H9 (cell line): ENCODE data around the gene C6orf62. TPM values are rescaled to one million over a fixed set of nuclear protein-coding genes. Genes with fewer than 3 reads are reported as not detected.

Source experiments
- DNase-seq: peaks from one replicate; pipeline ENCODE4 v3.0.0-alpha.2; 2017
- H2AFZ ChIP-seq: one replicate; pipeline ENCODE4 v1.6.1; 2013; ENCODE audit warnings: mild to moderate bottlenecking, low read length, control low read depth, moderate library complexity
- H2AK5ac ChIP-seq: 2 replicates; pipeline ENCODE4 v1.6.1; 2013; ENCODE audit warnings: low read length, control low read depth, mixed read lengths; ENCODE audit not compliant: insufficient read length
- H2BK120ac ChIP-seq: one replicate; pipeline ENCODE4 v1.6.1; 2013; ENCODE audit warnings: low read depth, mild to moderate bottlenecking, low read length, control low read depth, inconsistent platforms; ENCODE audit not compliant: poor library complexity, severe bottlenecking
- H2BK12ac ChIP-seq: 2 replicates; pipeline ENCODE4 v1.6.1; 2013; ENCODE audit warnings: low read length, control low read depth, mixed read lengths, low read depth; ENCODE audit not compliant: insufficient read length
- H2BK15ac ChIP-seq: 2 replicates; pipeline ENCODE4 v1.6.1; 2013; ENCODE audit warnings: low read depth, low read length, control low read depth
- H2BK20ac ChIP-seq: one replicate; pipeline ENCODE4 v1.6.1; 2013; ENCODE audit warnings: low read depth, mild to moderate bottlenecking, low read length, control low read depth, inconsistent platforms; ENCODE audit not compliant: poor library complexity, severe bottlenecking
- H2BK5ac ChIP-seq: 2 replicates; pipeline ENCODE4 v1.6.1; 2013; ENCODE audit warnings: low read length, control low read depth, mixed read lengths; ENCODE audit not compliant: insufficient read length
- H3K14ac ChIP-seq: 2 replicates; pipeline ENCODE4 v1.6.1; 2013; ENCODE audit warnings: low read length, control low read depth; ENCODE audit not compliant: insufficient read depth
- H3K18ac ChIP-seq: 2 replicates; pipeline ENCODE4 v1.6.1; 2013; ENCODE audit warnings: low read depth, mild to moderate bottlenecking, mixed read lengths, low read length, control low read depth; ENCODE audit not compliant: insufficient read length
- H3K23ac ChIP-seq: 2 replicates; pipeline ENCODE4 v1.6.1; 2013; ENCODE audit warnings: low read length, control low read depth, mixed read lengths, low read depth; ENCODE audit not compliant: insufficient read length
- H3K23me2 ChIP-seq: 2 replicates; pipeline ENCODE4 v1.6.1; 2013; ENCODE audit warnings: low read depth, mild to moderate bottlenecking, mixed read lengths, low read length, control low read depth; ENCODE audit not compliant: insufficient read length, poor library complexity, severe bottlenecking
- H3K27ac ChIP-seq: 2 replicates; pipeline ENCODE4 v1.5.1; 2013; ENCODE audit warnings: low read length, control low read depth, mixed read lengths, low read depth; ENCODE audit not compliant: insufficient read length
- H3K27me3 ChIP-seq: 2 replicates; pipeline ENCODE4 v1.6.1; 2013; ENCODE audit warnings: low read length, control low read depth, inconsistent platforms; ENCODE audit not compliant: insufficient read depth
- H3K4ac ChIP-seq: 2 replicates; pipeline ENCODE4 v1.6.1; 2013; ENCODE audit warnings: low read depth, mild to moderate bottlenecking, control low read depth, inconsistent platforms, low read length, moderate library complexity
- H3K4me1 ChIP-seq: 2 replicates; pipeline ENCODE4 v1.6.1; 2013; ENCODE audit warnings: low read length, control low read depth, inconsistent platforms; ENCODE audit not compliant: insufficient read depth
- H3K4me2 ChIP-seq: 2 replicates; pipeline ENCODE4 v1.6.1; 2013; ENCODE audit warnings: low read length, control low read depth, mixed read lengths; ENCODE audit not compliant: insufficient read length, insufficient read depth
- H3K56ac ChIP-seq: 2 replicates; pipeline ENCODE4 v1.6.1; 2013; ENCODE audit warnings: low read depth, mild to moderate bottlenecking, mixed read lengths, low read length, control low read depth; ENCODE audit not compliant: insufficient read length
- H3K79me1 ChIP-seq: 2 replicates; pipeline ENCODE4 v1.6.1; 2013; ENCODE audit warnings: low read depth, mild to moderate bottlenecking, moderate library complexity, low read length, control low read depth, inconsistent platforms; ENCODE audit not compliant: insufficient read depth, poor library complexity, severe bottlenecking
- H3K79me2 ChIP-seq: 2 replicates; pipeline ENCODE4 v1.6.1; 2013; ENCODE audit warnings: low read length, control low read depth, inconsistent platforms; ENCODE audit not compliant: insufficient read depth
- H3K9ac ChIP-seq: 2 replicates; pipeline ENCODE4 v1.6.1; 2013; ENCODE audit warnings: low read length, control low read depth, mixed read lengths; ENCODE audit not compliant: insufficient read length; ENCODE audit errors: extremely low read depth
- H3K9me3 ChIP-seq: one replicate; pipeline ENCODE4 v1.6.1; 2013; ENCODE audit warnings: low read depth, low read length, inconsistent platforms; ENCODE audit not compliant: control insufficient read depth
- H3T11ph ChIP-seq: one replicate; pipeline ENCODE4 v1.6.1; 2013; ENCODE audit warnings: mild to moderate bottlenecking, low read length, control low read depth, inconsistent platforms
- H4K20me1 ChIP-seq: one replicate; pipeline ENCODE4 v1.6.1; 2013; ENCODE audit not compliant: control insufficient read depth, insufficient read length, insufficient read depth
- H4K5ac ChIP-seq: 2 replicates; pipeline ENCODE4 v1.6.1; 2013; ENCODE audit warnings: low read depth, mild to moderate bottlenecking, mixed read lengths, low read length, control low read depth; ENCODE audit not compliant: insufficient read length
- H4K8ac ChIP-seq: replicated peaks from 2 replicates; pipeline ENCODE4 v1.6.1; 2013; ENCODE audit warnings: low read length, control low read depth, mixed read lengths, low read depth; ENCODE audit not compliant: insufficient read length
- H4K91ac ChIP-seq: 2 replicates; pipeline ENCODE4 v1.6.1; 2013; ENCODE audit warnings: low read depth, mild to moderate bottlenecking, moderate library complexity, mixed read lengths, low read length, control low read depth; ENCODE audit not compliant: insufficient read length
- H3K27ac Mint-ChIP-seq, 3 experiments: 2 replicates in 2 of 3; 3 replicates in 1 of 3; pipeline ENCODE4 v1.8.0; 2020 to 2021; ENCODE audit warnings: mixed read lengths in 3 of 3, mild to moderate bottlenecking in 1 of 3, moderate library complexity in 1 of 3
- H3K27me3 Mint-ChIP-seq: 2 replicates; pipeline ENCODE4 v1.8.0; 2021; ENCODE audit warnings: low read depth, mild to moderate bottlenecking, moderate library complexity, mixed read lengths
- H3K36me3 Mint-ChIP-seq, 3 experiments: 2 replicates in 2 of 3; 3 replicates in 1 of 3; pipeline ENCODE4 v1.8.0; 2020 to 2021; ENCODE audit warnings: low read depth in 3 of 3, mixed read lengths in 3 of 3; ENCODE audit not compliant: insufficient read depth in 1 of 3
- H3K4me1 Mint-ChIP-seq, 2 experiments: 2 replicates each; pipeline ENCODE4 v1.8.0; 2020; ENCODE audit warnings: mixed read lengths in 2 of 2
- H3K4me3 Mint-ChIP-seq, 2 experiments: 2 replicates in 1 of 2; 3 replicates in 1 of 2; pipeline ENCODE4 v1.8.0; 2020 to 2021; ENCODE audit warnings: mild to moderate bottlenecking in 2 of 2, mixed read lengths in 2 of 2, moderate library complexity in 1 of 2
- H3K9me3 Mint-ChIP-seq, 2 experiments: 2 replicates in 1 of 2; 3 replicates in 1 of 2; pipeline ENCODE4 v1.8.0; 2020; ENCODE audit warnings: mild to moderate bottlenecking in 2 of 2, mixed read lengths in 2 of 2, moderate library complexity in 1 of 2
- WGBS: extraction: QIAGEN DNeasy Blood & Tissue Kit; methylation state at CpG from one replicate; pipeline ENCODE4 v1.1.7; 2013; ENCODE audit warnings: missing lambda C conversion rate, low lambda C conversion rate, mixed read lengths; ENCODE audit not compliant: insufficient read length; ENCODE audit errors: extremely low coverage; 5-methylcytosine and 5-hydroxymethylcytosine counted together
- total RNA-seq: library from RNA; stranded (reverse); gene quantifications from 2 replicates; pipeline ENCODE4 v1.2.1, GENCODE V29; 2021
- TF ChIP-seq, protein P1 (sequence below): fragments of 200-600 bp; sonication (generic); conservative IDR thresholded peaks from 3 replicates; pipeline ENCODE4 v1.8.0; 2021; ENCODE audit warnings: antibody characterized with exemption, mild to moderate bottlenecking

C6orf62 gene
- total RNA-seq, 1 experiment from 2014 or later, result 125 TPM

GRCh38 chr6:24702720-24703282 lies 16.2 kb downstream of the C6orf62 start:
- Histone ChIP-seq H4K5ac (no peak overlapping the region), H2BK5ac (no peak overlapping the region), H3K14ac (no peak overlapping the region), H3K27me3 (no peaks in the 10 kb centered on the region), H3K23ac (no peak overlapping the region), H3K4me1 (no peaks in the 10 kb centered on the region), H4K91ac (no peak overlapping the region), H2AFZ (no peak overlapping the region), H3K27ac (no peak overlapping the region), H3K79me1 (no peaks in the 10 kb centered on the region), H2BK12ac (no peak overlapping the region), H2AK5ac (no peak overlapping the region), H3K9ac (no peak overlapping the region), H3K79me2 (no peaks in the 10 kb centered on the region), H4K8ac (no peak overlapping the region), H3K9me3 (no peaks in the 10 kb centered on the region), H3K23me2 (no peaks in the 10 kb centered on the region), H3K18ac (no peak overlapping the region), H3K4ac (no peak overlapping the region), H4K20me1 (no peaks in the 10 kb centered on the region), H3K56ac (no peak overlapping the region), H2BK20ac (no peak overlapping the region), H2BK15ac (no peak overlapping the region), H3K4me2 (no peak overlapping the region), H3T11ph (no peak overlapping the region), H2BK120ac (no peak overlapping the region)
- Mint-ChIP-seq H3K27ac (peak overlapping the region in 2 of 3 experiments; percentile 53 to 96; a peak in 4 of 7 replicates), H3K36me3 (peaks cover 35 to 73% (median 68%) of the 10 kb centered on the region in 3 experiments), H3K27me3 (no peaks in the 10 kb centered on the region), H3K4me3 (no peak overlapping the region), H3K9me3 (no peaks in the 10 kb centered on the region), H3K4me1 (no peaks in the 10 kb centered on the region)
- TF ChIP-seq, protein P1, sequence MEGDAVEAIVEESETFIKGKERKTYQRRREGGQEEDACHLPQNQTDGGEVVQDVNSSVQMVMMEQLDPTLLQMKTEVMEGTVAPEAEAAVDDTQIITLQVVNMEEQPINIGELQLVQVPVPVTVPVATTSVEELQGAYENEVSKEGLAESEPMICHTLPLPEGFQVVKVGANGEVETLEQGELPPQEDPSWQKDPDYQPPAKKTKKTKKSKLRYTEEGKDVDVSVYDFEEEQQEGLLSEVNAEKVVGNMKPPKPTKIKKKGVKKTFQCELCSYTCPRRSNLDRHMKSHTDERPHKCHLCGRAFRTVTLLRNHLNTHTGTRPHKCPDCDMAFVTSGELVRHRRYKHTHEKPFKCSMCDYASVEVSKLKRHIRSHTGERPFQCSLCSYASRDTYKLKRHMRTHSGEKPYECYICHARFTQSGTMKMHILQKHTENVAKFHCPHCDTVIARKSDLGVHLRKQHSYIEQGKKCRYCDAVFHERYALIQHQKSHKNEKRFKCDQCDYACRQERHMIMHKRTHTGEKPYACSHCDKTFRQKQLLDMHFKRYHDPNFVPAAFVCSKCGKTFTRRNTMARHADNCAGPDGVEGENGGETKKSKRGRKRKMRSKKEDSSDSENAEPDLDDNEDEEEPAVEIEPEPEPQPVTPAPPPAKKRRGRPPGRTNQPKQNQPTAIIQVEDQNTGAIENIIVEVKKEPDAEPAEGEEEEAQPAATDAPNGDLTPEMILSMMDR, result no peak
- DNase-seq, result no peak
- no CpG with 5 or more reads among the region's 4 CpGs for WGBS
